KMS-11 (cell line): ENCODE results near the gene PRKG1.

Experiments used
- H2AFZ ChIP-seq: fragments of 200-600 bp; sonication (generic); 2 replicates; pipeline ENCODE4 v1.6.1; 2016; ENCODE audit warnings: antibody characterized with exemption, mixed run types, low read depth
- H3K27ac ChIP-seq: fragments of 200-600 bp; sonication (generic); 2 replicates; pipeline ENCODE4 v1.6.1; 2016; ENCODE audit warnings: mild to moderate bottlenecking, mixed run types
- H3K27me3 ChIP-seq: fragments of 200-600 bp; sonication (generic); 2 replicates; pipeline ENCODE4 v1.6.1; 2017; ENCODE audit warnings: mild to moderate bottlenecking, low read depth, mixed run types, moderate library complexity; ENCODE audit not compliant: insufficient read depth
- H3K36me3 ChIP-seq: fragments of 200-600 bp; sonication (generic); 2 replicates; pipeline ENCODE4 v1.6.1; 2017; ENCODE audit warnings: mild to moderate bottlenecking, mixed run types; ENCODE audit not compliant: insufficient read depth
- H3K4me1 ChIP-seq: fragments of 200-600 bp; sonication (generic); 2 replicates; pipeline ENCODE4 v1.6.1; 2016; ENCODE audit warnings: mild to moderate bottlenecking, low read depth, mixed run types; ENCODE audit not compliant: poor library complexity, severe bottlenecking
- H3K4me2 ChIP-seq: fragments of 200-600 bp; sonication (generic); 2 replicates; pipeline ENCODE4 v1.7.0; 2016; ENCODE audit warnings: mild to moderate bottlenecking, mixed run types
- H3K4me3 ChIP-seq: fragments of 200-600 bp; sonication (generic); IDR thresholded peaks from 2 replicates; pipeline ENCODE4 v1.6.1; 2017; ENCODE audit warnings: low read depth, low read length, mixed read lengths; ENCODE audit not compliant: insufficient read depth
- H3K79me2 ChIP-seq: fragments of 200-600 bp; sonication (generic); 2 replicates; pipeline ENCODE4 v1.6.1; 2016; ENCODE audit warnings: low read depth, mixed run types; ENCODE audit not compliant: insufficient read depth
- H3K9ac ChIP-seq: fragments of 200-600 bp; sonication (generic); 2 replicates; pipeline ENCODE4 v1.6.1; 2016; ENCODE audit warnings: mild to moderate bottlenecking, mixed run types
- H4K20me1 ChIP-seq: fragments of 200-600 bp; sonication (generic); 2 replicates; pipeline ENCODE4 v1.6.1; 2016; ENCODE audit warnings: mild to moderate bottlenecking, mixed run types; ENCODE audit not compliant: insufficient read depth
- CTCF ChIP-seq: fragments of 200-600 bp; sonication (generic); conservative IDR thresholded peaks from 2 replicates; pipeline ENCODE4 v1.6.1; 2017; ENCODE audit warnings: low read depth, mild to moderate bottlenecking, antibody characterized with exemption, low read length, moderate library complexity, mixed read lengths

PRKG1 gene

GRCh38 chr10:52259426-52259812 is 1185.1 kb downstream of the PRKG1 start:
- H3K27me3 ChIP-seq: no peaks in the 10 kb centered on the region
- no peak for TF ChIP-seq CTCF
- no peaks in the 10 kb centered on the region for H3K36me3 ChIP-seq
- no peaks in the 10 kb centered on the region for H4K20me1 ChIP-seq
- no peak overlapping the region for H3K9ac ChIP-seq
- peaks cover 57% of the 10 kb centered on the region for H3K4me1 ChIP-seq
- no peak overlapping the region for H3K4me3 ChIP-seq
- no peak overlapping the region for H2AFZ ChIP-seq
- peak overlapping the region; percentile 4; the same call in 1 of the 2 replicates for H3K27ac ChIP-seq
- H3K79me2 ChIP-seq: no peaks in the 10 kb centered on the region
- H3K4me2 ChIP-seq: peak overlapping the region; percentile 69

- Histone ChIP-seq H3K79me2 (no peaks in the 10 kb centered on the region), H3K4me3 (no peak overlapping the region), H3K9ac (no peak overlapping the region), H2AFZ (no peak overlapping the region), H3K4me1 (peaks cover 38% of the 10 kb centered on the region), H3K36me3 (no peaks in the 10 kb centered on the region), H3K27ac (no peak overlapping the region), H3K27me3 (no peaks in the 10 kb centered on the region), H4K20me1 (no peaks in the 10 kb centered on the region), H3K4me2 (no peak overlapping the region)
- no peak for TF ChIP-seq CTCF
These were observed 1187.1 kb downstream of the PRKG1 start for GRCh38 chr10:52261362-52261761.

GRCh38 chr10:52265131-52265926 is 1191.0 kb downstream of the PRKG1 start:
- H3K79me2 ChIP-seq: no peaks in the 10 kb centered on the region
- H3K4me1 ChIP-seq: peaks cover 2% of the 10 kb centered on the region
- no peak overlapping the region for H3K4me2 ChIP-seq
- H4K20me1 ChIP-seq: no peaks in the 10 kb centered on the region
- TF ChIP-seq CTCF: no peak
- no peak overlapping the region for H3K4me3 ChIP-seq
- H3K27ac ChIP-seq: no peak overlapping the region
- no peak overlapping the region for H3K9ac ChIP-seq
- H3K27me3 ChIP-seq: no peaks in the 10 kb centered on the region
- no peak overlapping the region for H2AFZ ChIP-seq
- H3K36me3 ChIP-seq: no peaks in the 10 kb centered on the region

- H3K79me2 ChIP-seq: no peaks in the 10 kb centered on the region
- no peaks in the 10 kb centered on the region for H3K4me1 ChIP-seq
- no peak overlapping the region for H3K27ac ChIP-seq
- no peak overlapping the region for H3K9ac ChIP-seq
- no peak overlapping the region for H3K4me3 ChIP-seq
- no peak overlapping the region for H2AFZ ChIP-seq
- no peak for TF ChIP-seq CTCF
- H4K20me1 ChIP-seq: no peaks in the 10 kb centered on the region
- H3K36me3 ChIP-seq: no peaks in the 10 kb centered on the region
- no peak overlapping the region for H3K4me2 ChIP-seq
- H3K27me3 ChIP-seq: no peaks in the 10 kb centered on the region
These were observed 1192.6 kb downstream of the PRKG1 start for GRCh38 chr10:52266858-52267257.
